COLO829 (cell line): ENCODE results near the gene KLB.
"Not testable (repeated sequence)": the region's sequence is repeated elsewhere in the genome, so short reads cannot be mapped to it uniquely, and the experiment has no call there.

Experiments used
- DNase-seq: peaks from one replicate; pipeline ENCODE4 v3.0.0; 2012; ENCODE audit warnings: low spot score

KLB gene

DNA sequence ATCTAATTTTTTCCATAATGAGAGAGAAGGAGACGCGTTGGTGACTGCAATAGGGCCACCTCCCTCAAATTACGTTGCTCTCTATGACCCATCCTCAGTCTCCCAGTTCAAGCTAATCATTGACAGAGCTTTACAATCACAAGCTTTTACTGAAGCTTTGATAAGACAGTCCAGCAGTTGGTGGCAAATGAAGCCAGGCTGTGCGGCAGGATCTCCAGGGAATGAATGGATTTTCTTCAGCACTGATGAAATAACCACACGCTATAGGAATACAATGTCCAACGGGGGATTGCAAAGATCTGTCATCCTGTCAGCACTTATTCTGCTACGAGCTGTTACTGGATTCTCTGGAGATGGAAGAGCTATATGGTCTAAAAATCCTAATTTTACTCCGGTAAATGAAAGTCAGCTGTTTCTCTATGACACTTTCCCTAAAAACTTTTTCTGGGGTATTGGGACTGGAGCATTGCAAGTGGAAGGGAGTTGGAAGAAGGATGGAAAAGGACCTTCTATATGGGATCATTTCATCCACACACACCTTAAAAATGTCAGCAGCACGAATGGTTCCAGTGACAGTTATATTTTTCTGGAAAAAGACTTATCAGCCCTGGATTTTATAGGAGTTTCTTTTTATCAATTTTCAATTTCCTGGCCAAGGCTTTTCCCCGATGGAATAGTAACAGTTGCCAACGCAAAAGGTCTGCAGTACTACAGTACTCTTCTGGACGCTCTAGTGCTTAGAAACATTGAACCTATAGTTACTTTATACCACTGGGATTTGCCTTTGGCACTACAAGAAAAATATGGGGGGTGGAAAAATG is at the start of gene KLB:
Gene KLB, plus strand, starts transcription at position 168 of the 821 bp plus-strand sequence. Its CDS starts 20 bp downstream, at position 188.
- DNase-seq, result no peak

DNA sequence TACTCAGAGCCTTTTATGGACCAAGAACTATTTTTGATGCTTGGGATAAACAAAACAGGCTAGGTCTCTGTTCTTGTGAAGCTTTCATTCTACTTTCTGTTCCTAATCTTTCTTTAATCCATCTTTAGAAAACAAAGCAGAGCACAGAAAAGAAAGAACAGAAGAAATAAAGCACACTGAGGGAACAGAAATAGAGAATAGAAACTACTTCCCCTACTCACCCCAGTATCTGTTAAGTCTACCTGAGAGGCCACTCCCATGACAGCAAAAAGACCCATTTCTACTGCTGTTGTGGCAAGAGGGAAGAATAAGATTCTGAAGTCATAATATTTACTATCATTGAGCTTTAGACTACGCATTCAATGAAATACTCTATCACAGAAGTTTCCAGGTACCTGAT is 49.7 kb upstream of the KLB start:
- DNase-seq, result no peak

DNA sequence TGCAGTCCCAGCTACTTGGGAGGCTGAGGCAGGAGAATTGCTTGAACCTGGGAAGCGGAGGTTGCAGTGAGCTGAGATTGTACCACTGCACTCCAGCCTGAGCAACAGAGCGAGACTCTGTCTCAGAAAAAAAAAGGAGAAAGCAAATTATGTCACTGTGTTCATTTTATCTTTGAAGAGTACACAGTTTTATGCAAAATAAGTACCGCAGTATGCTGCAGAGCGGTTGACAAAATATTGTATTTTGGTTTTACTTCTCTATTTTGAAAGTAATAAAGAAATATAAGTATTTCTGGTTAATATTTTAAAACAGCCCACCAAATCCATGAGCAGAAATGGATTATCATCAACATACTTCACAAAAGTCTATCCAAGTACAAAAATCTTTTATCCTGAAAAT is 46.1 kb upstream of the KLB start:
- DNase-seq, result not testable (repeated sequence)

DNA sequence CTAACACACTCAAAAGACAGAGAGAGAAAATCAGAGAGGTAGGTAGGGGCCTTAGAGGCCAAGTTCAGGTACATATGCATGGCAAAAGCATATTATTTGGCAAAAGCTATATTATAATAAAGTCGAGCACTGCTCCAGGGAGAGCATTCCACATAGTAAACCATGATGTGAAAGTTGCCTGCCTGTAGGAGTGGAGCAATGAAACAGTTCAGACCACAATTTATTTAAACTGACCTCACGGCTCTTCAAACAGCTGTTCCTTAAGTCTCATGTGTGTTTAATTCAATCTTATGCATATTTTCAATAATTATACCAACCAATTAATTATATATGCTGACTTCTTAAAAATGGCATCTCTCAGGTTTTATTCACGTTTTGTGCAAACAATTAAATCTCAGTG is 43.9 kb upstream of the KLB start:
- DNase-seq, result no peak

DNA sequence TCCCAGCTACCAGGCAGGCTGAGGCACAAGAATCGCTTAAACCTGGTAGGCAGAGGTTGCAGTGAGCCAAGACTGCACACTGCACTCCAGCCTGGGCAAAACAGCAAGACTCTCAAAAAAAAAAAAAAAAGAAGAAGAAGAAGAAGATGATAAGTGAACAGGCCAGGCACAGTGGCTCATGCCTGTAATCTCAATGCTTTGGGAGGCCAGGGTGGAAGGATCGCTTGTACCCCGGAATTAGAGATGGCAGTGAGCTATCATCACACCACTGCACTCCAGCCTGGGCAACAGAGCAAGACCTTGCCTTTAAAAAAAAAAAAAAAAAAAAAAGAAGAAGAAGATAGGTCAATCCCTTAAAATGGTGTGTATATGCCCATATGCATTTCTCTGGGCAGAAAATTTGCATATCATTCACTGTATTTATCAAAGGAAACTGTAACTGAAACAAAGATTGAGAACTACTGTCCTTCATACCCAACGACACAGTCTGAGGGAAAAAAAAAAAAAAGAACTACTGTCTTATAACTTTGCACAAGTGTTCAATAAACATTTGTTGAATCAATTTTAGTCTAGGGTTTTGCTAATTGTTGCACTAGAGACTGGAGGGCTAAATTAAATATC is 42.8 kb upstream of the KLB start:
- no peak for DNase-seq

DNA sequence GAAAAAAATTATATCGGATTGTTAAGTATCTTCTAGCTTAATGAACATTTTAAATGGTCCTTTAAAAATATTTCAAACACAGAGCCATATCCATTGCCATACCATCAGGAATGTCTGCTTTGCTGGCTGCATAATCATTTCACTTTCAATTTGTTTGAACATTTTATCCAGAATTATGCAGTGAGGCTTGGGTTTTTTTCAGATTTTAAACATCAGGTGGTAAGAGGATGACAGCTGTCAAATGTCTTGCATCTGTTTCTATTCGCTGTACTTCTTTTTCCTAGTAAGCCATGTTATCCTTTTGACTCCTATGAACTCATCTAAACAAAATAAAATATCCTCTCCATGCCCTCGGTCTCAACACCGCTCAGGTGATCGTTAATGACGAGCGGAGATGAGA is 41.4 kb upstream of the KLB start:
- DNase-seq, result no peak

DNA sequence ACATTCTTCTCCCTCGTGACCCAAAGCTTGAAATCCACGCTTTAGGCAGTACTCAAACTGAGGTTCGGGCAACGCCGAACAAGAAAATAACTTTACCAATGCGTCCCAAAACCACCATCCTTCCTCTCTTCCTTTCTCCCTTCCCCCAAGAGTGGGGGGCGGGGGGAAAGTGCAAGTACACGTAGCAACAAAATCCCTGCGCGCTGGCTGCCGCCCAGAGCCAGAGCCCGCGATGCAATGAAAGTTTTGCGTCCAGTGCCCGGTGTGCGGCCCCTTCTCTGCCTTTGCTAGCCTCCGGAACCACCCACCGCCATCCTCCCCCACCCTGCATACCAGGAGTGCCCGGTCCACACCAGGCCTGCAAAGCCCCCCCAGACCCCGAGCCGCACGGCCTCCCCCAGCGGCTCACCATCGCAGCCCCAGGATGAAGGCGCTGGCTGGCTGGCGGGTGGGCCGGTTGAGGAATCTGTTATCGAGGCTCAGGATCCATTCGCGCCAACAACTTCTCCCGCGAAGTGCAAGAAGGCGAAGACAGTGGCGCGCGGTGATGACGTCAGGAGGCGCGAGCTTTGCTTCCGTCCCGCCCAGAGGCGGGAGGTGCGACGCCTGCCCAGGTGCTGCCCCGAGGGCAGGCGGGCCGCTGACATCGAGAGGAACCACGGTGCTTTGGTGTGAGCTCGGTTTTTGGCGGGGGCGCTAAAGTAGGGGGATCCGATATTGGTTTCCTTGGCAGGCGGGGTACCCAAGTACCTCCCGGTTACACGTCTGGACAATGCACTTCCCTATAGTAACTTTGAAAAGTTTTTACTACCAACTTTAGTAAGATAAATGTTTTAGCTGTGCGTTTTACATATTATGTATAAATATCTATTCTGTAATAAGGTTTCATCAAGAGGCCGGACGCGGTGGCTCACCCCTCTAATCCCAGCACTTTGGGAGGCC is 40.6 kb upstream of the KLB start, which contains the start of gene RFC1:
Gene RFC1, minus strand, starts transcription at position 533 of the 942 bp plus-strand sequence. Its CDS starts 121 bp downstream, at position 412.
- DNase-seq, result peak; percentile 43

DNA sequence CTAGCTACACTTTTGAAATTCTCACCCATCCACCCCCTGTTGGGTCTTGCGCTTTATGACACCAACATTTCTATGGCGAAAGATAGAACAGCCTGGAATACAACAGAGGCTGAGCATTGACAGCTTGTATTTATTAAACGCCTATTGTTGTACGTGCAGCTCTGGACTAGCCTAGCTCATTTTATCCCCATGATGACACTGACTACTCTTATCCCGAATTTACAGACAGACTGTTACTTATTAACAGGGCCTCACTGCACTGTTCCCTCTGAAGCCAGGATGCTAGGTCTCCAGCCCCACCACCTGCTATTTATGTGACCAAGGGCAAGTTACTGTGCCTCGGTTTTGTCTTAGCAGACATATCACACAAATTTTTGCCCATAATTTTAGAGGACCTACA is 39.6 kb upstream of the KLB start:
- DNase-seq, result no peak

DNA sequence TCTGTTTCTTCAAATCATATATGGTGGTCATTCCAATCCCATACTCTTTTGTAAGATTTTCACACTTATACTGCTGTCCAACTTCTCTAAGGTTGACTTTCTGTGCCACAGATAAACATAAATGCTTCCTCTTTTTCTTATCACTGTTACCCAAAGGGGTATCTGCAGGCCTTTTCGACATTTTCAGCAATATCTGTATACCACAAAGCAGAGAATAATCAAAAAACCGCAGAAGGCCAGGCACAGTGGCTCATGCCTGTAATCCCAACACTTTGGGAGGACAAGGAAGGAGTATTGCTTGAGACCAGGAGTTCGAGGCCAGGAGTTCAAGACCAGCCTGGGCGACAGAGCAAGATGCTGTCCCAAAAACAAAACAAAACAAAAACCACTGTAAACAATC is 37.4 kb upstream of the KLB start:
- DNase-seq, result no peak

DNA sequence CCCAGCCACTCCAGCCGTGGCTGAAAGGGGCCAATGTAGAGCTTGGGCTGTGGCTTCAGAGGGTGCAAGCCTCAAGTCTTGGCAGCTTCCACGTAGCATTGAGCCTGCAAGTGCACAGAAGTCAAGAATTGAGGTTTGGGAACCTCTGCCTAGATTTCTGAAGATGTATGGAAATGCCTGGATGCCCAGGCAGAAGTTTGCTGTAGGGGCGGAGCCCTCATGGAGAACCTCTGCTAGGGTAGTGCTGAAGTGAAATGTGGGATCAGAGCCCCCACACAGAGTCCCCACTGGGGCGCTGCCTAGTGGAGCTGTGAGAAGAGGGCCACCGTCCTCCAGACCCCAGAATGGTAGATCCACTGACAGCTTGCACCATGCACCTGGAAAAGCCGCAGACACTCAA is 35.5 kb upstream of the KLB start:
- DNase-seq, result not testable (repeated sequence)

DNA sequence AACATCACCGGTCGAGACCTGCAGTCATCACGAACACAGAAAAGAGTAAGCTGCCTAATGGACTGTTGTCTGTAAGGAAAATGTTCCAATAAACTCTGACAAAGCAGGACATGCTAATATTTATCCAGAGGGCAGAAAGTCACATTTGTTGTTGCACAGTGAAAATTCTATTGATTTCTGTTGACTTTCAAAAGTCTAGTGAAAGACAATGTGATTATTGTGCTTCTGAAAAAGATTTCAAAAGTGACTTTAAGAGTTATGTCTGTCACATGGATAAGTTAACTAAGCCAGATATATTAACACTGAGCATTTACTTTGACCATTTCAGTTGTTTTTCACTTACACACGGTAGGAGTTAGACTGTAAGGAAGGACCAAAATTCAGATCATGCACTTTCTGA is 31.3 kb upstream of the KLB start:
- no peak for DNase-seq

DNA sequence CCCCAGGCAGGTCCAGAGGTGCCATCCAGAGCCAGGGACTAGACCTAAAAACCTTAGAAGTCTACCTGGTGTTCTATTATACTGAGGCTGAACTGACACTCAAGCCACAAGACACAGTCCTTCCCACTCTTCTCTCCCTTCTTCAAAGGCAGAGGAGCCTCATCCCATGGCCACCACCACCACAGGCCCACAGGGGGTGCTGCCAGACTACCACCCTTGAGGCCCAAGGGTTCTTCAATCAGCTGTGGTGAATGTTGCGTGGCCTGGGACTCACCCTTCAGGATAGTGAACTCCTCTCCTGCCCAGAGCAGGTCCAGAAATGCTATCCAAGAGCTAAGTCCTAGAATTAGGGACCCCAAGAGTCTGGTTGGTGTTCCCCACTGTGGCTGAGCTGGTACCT is 23.0 kb upstream of the KLB start:
- DNase-seq, result no peak

DNA sequence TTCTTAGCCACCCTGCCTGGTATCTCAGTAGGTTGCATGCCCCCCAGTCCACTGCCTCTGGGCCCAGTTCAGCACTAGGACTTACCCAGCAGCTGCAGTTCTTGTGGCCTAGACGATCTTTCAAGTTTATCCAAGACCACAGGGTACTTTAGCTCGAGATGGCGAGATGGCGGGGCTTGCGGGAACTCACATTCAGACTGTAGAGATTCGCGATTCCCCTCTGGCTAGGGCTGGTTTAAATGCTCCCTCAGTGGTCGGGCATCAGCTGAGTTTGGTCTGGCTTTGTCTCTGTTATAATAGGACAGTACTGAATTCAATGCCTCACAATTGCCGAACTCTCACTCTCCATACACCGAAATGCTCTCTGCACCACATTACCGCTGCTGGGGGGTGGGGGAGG is 22.2 kb upstream of the KLB start:
- DNase-seq, result no peak

DNA sequence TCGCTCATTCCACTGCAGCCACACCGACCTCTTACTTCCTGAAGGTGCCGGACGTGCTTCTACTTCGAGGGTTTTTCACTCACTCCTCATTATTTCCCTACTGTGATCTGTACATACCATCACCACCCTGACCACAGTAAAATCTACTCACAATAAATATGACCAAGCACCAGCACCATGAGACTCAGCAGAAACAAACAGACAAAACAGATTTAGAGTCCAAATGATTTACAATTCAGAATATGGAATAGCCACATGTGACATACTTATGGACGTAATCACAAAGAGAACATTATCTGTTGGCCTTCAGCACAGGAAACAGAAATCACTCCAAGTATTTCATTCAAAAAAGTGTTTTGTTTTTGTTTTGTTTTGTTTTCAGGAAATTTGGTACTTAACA is 16.1 kb upstream of the KLB start:
- peak; percentile 18 for DNase-seq

DNA sequence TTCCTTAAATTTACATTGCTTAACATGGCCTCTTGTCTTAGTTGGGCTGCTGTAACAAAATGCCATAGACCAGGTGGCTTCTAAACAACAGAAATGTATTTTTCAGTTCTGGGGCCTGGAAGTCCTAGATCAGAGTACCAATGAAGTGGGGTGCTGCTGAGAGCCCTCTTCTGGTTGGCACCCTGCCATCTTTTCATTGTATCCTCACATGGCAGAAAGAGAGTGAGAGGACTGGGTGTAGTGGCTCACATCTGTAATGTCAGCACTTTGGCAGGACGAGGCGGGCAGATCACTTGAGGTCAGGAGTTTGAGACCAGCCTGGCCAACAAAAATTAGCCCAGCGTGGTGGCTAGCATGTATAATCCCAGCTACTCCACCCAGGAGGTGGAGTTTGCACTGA is 12.0 kb upstream of the KLB start:
- DNase-seq, result no peak

DNA sequence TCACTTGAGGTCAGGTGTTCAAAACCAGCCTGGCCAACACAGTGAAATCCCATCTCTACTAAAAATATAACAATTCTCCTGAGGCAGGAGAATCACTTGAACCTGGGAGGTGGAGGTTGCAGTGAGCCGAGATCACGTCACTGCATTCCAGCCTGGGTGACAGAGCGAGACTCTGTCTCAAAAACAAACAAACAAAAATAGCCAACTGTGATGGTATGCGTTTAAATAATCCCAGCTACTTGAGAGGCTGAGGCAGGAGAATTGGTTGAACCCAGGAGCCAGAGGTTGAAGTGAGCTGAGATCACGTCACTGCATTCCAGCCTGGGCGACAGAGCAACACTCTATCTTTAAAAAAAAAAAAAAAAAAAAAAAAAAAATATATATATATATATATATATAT is 5.1 kb upstream of the KLB start:
- not testable (repeated sequence) for DNase-seq

DNA sequence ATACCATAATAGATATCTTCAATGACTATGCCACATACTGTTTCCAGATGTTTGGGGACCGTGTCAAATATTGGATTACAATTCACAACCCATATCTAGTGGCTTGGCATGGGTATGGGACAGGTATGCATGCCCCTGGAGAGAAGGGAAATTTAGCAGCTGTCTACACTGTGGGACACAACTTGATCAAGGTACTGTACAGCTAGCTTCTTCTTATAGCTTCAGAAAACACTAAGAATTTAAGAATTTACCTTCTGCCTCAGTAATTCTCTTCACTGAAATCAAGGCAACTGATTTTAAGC is 805 bp downstream of the KLB start:
- no peak for DNase-seq

DNA sequence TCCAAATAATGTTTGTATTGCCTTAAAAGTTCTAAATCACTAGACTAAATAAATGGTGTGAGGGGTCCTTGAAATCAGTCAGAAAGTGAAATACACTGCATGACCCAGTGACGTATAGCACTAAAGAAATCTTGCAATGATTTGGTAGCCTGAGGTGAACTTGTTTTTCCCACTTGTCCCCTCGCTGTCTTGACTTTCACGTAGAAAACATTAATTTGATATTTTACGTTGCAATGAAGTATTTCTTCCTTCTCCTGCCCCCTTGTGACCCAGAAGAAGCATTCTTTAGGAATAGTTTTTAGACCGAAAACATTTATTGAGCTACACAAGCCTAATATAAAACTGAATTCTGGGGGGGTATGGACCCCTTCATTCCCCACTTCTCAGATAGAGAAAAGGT is 3.7 kb downstream of the KLB start:
- no peak for DNase-seq

DNA sequence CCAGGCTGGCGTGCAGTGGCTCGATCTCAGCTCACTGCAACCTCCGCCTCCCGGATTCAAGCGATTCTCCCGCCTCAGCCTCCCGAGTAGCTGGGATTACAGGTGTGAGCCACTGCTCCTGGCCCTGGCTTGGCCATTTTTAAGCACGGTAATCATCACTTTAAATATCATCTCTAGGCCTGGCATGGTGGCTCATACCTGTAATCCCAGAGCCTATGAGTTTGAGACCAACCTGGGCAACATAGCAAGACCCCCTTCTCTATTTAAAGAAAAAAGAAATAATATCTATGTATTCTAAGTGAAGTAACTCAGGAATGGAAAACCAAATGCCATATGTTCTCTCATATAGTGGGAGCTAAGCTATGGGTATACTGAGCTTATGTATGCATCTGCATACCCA is 4.8 kb downstream of the KLB start:
- not testable (repeated sequence) for DNase-seq

DNA sequence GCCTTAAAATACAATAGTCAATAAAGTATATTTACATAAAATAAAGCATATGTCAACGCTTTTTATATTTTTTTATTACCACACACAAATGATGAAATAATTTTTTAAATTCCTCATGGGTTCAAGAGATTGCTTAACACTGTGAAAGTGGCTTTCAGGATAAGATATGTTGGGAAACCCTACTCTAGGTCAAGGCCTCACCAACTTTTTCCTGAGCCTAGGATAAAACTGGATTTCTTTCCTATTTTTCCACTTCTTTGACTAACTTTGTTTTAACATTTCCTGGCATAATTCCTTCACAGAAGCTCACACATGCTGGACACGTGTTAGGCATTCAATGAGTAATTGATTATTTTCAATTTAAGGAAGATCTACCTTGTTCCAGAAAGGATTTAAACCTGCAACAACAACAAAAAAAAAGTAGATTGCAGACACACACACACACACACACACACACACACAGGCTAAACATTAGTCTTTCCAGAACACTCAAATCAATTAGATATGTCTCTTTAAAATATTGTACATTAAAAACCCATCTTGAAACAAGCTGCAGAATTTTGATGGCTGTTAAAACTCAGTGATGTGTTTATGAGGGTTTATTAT is 9.1 kb downstream of the KLB start:
- no peak for DNase-seq

DNA sequence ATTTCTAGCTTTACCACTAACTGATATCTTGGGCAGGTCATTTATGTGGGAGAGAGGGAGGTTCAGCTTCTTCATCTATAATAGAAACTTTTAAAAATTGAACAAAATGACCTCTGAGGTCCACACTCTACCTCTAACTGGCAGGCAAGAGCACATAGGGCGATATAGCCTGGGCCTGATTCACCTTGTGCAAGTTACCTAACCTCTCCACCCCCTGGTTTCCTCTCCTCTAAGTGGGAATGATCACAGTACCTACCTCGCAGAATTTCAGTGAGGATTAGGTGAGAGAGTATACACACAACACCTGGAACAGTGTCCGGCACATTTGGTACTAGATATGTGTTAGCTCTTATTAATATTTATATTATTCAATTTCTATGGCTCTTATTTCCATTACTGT is 15.5 kb downstream of the KLB start:
- no peak for DNase-seq

DNA sequence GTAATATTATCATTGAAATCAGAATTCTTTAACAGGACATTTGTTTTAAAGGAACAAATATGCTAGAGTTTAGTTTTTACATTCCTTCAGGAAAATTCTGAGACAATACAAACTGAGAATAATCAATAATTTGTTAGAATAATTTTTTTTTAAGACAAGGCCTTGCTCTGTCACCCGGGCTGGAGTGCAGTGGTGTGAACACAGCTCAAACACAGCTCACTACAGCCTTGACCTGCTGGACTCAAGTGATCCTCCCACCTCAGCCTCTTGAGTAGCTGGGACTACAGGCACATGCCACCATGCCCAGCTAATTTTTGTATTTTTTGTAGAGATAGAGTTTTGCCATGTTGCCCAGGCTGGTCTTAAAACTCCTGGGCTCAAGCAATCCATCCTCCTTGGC is 18.6 kb downstream of the KLB start:
- not testable (repeated sequence) for DNase-seq
